HG03571 (cell line): ENCODE results near the gene MACROD2.
A peak's percentile ranks its signal among the peaks of the same experiment; 100 is the strongest.

Experiments used
- ATAC-seq: cut with Tn5 transposase; IDR thresholded peaks from one replicate; pipeline ENCODE4 v1.9.1; 2021; ENCODE audit not compliant: unreplicated experiment

Gene MACROD2

GRCh38 chr20:15292405-15292804 is 1297.1 kb downstream of the MACROD2 start:
- ATAC-seq, result no peak

- no peak for ATAC-seq
Observed at GRCh38 chr20:15296422-15296821, 1301.1 kb downstream of the MACROD2 start.

- ATAC-seq, result no peak
Observed at GRCh38 chr20:15297059-15297875, 1302.0 kb downstream of the MACROD2 start.

- no peak for ATAC-seq
Observed at GRCh38 chr20:15302075-15302474, 1306.8 kb downstream of the MACROD2 start.

- no peak for ATAC-seq
Observed at GRCh38 chr20:15310361-15310760, 1315.0 kb downstream of the MACROD2 start.

GRCh38 chr20:15316556-15316955 is 1321.2 kb downstream of the MACROD2 start:
- no peak for ATAC-seq

- peak; percentile 82 for ATAC-seq
Observed at GRCh38 chr20:15317546-15318232, 1322.4 kb downstream of the MACROD2 start.

- ATAC-seq, result no peak
Observed at GRCh38 chr20:15318682-15319081, 1323.4 kb downstream of the MACROD2 start.

- ATAC-seq, result no peak
Observed at GRCh38 chr20:15319439-15319838, 1324.1 kb downstream of the MACROD2 start.

GRCh38 chr20:15320941-15321340 is 1325.6 kb downstream of the MACROD2 start:
- no peak for ATAC-seq

- ATAC-seq, result no peak
Observed at GRCh38 chr20:15327123-15327522, 1331.8 kb downstream of the MACROD2 start.

- ATAC-seq, result no peak
Observed at GRCh38 chr20:15328084-15328483, 1332.8 kb downstream of the MACROD2 start.

GRCh38 chr20:15332711-15333160 is 1337.4 kb downstream of the MACROD2 start:
- peak; percentile 76 for ATAC-seq

- peak; percentile 35 for ATAC-seq
Observed at GRCh38 chr20:15333170-15333569, 1337.9 kb downstream of the MACROD2 start.

- ATAC-seq, result no peak
Observed at GRCh38 chr20:15336011-15336410, 1340.7 kb downstream of the MACROD2 start.

- ATAC-seq, result no peak
Observed at GRCh38 chr20:15336536-15336935, 1341.2 kb downstream of the MACROD2 start.

- no peak for ATAC-seq
Observed at GRCh38 chr20:15339264-15339663, 1343.9 kb downstream of the MACROD2 start.

- ATAC-seq, result no peak
Observed at GRCh38 chr20:15342991-15343523, 1347.7 kb downstream of the MACROD2 start.

GRCh38 chr20:15345287-15345686 is 1350.0 kb downstream of the MACROD2 start:
- no peak for ATAC-seq

- ATAC-seq, result no peak
Observed at GRCh38 chr20:15346657-15347280, 1351.5 kb downstream of the MACROD2 start.

- no peak for ATAC-seq
Observed at GRCh38 chr20:15359056-15359455, 1363.7 kb downstream of the MACROD2 start.
